GM23338 (cell line): ENCODE measurements around the gene HRNR.

Experiments
- CREB1 ChIP-seq: fragments of 250-450 bp; sonication (Bioruptor Pico); IDR thresholded peaks from 2 replicates; pipeline ENCODE4 v1.5.0; 2020; ENCODE audit warnings: low read depth, mild to moderate bottlenecking, moderate library complexity
- CTCF ChIP-seq, 2 experiments: fragments of 200-600 bp in 1 of 2; sonication (generic) in 1 of 2; conservative IDR thresholded peaks; 2 replicates each; pipeline versions ENCODE4 v1.5.1 to v1.6.1; 2016 to 2017; ENCODE audit warnings: antibody characterized with exemption in 2 of 2, low read depth in 2 of 2, mild to moderate bottlenecking in 2 of 2, moderate library complexity in 1 of 2
- EZH2 ChIP-seq: fragments of 200-600 bp; sonication (generic); IDR thresholded peaks from one replicate; pipeline ENCODE4 v1.8.0; 2017; ENCODE audit warnings: antibody characterized with exemption, mild to moderate bottlenecking, low read depth; ENCODE audit not compliant: unreplicated experiment
- POLR2AphosphoS5 ChIP-seq: IDR thresholded peaks from 2 replicates; pipeline ENCODE4 v1.6.1; 2016; ENCODE audit warnings: antibody characterized with exemption, low read depth
- REST ChIP-seq: IDR thresholded peaks from one replicate; pipeline ENCODE4 v1.6.1; 2018; ENCODE audit warnings: antibody characterized with exemption; ENCODE audit not compliant: unreplicated experiment
- ZNF114 ChIP-seq: fragments of 250-450 bp; sonication (Bioruptor Pico); IDR thresholded peaks from 2 replicates; pipeline ENCODE4 v1.5.0; 2020; ENCODE audit warnings: mild to moderate bottlenecking, moderate library complexity

DNA sequence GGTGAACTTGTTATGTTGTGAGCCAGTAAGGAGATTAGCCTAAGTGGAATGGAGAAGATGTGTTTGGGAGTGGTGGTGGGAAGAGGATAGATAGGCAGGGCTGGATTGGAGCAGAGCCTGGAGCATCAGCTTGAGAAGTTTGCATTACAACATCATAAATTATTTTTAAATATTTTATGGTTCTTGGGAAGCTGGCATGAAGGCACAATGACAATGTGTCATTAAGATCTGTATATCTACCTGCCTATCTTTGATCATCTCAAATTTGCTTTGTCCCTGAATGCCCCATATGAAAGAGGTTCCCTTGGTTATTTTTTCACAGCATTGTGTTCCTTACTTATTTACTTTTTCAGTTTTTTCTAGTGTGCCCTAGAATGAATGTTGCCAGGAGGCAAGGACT lies 32.3 kb downstream of the HRNR start:
- TF ChIP-seq CTCF (conservative IDR thresholded peaks at IDR 0.05; ENCODE audit: low read depth in 2 of 2) (no peak), EZH2 (no peak), REST (no peak), POLR2AphosphoS5 (no peak), ZNF114 (CRISPR knock-in tag) (no peak), CREB1 (no peak)
